Measurements from ENCODE around the gene TUBGCP2.
"Not testable (repeated sequence)": the region's sequence is repeated elsewhere in the genome, so short reads cannot be mapped to it uniquely, and the experiment has no call there.

The TUBGCP2 gene

DNA sequence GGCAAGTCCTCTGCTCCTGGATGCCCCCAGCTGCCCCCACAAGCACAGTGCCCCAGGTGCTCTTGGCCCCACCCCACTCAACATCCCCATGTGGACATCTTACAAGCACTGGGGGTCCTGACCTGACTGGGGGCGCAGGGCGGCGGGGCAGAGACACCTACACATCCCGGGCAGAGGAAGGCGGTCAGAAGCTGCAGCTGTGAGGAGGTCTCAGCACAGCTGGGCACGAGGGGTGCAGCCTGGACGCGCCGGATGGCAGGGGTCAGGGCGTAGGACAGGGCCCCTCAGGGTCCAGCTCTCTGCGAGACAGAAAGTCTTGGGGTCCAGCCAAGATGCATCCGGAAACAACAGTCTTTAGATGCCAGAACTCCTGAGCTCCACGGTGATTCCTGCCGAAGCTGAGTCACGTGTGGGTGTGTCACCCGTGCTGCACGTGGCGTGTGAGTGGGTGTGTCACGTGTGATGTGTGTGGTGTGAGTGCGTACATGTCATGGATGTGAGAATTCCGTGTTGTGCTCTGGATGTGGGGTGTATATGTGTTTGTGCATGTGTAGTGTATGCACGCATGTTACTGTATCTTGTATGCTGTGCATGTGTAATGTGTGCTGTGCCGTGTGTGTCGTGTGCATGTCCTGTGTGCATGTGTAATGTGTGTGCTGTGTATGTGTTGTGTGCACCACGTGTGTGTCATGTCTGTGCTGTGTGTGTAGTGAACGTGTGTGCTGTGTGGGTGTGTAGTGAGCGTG, 65.9 kb downstream of the TUBGCP2 start:
- no peak for DNase-seq

DNA sequence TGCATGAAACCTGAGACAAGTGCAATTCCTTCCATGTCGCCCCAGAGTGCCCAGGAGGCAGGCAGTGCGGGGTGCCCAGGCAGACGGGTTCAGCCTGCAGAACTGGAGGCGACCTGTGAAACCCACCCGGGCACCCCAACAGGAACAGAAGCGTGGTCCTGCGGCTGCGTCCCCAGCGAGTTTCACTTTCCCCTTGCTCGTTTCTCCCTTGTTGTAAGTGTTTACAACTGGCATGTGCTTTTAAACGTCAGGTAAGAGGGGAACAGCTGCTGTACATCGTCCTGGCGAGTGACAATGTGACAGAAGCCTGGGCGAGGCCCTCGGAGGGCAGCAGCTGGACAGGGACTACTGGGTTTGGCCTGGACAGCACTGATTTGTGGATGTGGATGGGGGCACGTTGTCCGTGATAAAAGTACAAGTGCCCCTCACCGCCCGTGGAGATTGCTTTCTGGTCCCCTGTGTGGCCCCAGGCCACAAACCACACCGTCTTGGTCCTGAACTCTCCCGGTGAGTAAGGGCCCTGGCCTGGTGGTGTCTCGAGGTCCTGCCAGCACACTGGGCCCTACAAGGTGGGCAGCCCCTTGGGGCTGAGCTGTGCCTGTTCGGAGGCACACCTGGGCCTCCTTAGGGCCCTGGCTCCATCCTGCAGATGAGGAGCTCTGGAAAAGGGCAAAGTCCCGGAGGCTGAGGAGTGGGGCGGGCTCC, 67.0 kb downstream of the TUBGCP2 start:
- DNase-seq: no peak

DNA sequence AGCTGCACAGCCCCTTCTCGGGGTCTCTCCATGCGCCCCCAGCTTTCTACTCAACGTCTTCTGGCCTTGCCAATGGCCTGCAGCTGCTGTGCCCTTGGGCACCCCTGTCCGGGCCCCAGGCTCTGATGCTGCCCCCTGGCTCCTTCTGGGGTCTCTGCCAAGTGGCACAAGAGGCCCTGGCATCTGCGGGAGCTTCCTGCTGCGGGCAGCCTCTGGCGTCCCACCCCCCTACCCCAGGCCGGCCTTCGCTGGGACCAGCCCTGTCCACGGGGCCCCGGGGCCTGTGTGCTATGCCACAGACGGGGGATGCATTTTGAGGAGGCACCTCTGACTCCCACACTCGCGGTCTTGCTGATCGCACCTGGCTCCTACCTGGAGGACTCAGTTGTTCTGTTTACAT, 68.7 kb downstream of the TUBGCP2 start:
- DNase-seq: no peak

DNA sequence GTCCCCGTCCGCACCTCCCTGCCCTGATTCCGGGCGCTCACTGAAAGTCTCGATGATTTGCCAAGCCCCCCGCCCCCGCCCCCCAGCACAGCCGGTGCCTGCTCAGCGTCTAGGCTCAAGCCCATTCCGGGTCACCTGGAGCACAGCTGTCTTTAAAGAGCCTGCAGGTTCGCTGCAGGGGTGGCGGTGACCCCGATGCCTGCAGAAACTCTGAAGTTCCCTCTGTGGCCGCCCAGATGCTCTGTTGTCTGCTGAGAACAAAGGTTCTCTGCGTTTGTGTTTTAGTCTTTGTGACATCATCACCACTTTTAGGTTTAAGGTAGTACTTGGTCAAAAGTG, 70.2 kb downstream of the TUBGCP2 start:
- no peak for DNase-seq

DNA sequence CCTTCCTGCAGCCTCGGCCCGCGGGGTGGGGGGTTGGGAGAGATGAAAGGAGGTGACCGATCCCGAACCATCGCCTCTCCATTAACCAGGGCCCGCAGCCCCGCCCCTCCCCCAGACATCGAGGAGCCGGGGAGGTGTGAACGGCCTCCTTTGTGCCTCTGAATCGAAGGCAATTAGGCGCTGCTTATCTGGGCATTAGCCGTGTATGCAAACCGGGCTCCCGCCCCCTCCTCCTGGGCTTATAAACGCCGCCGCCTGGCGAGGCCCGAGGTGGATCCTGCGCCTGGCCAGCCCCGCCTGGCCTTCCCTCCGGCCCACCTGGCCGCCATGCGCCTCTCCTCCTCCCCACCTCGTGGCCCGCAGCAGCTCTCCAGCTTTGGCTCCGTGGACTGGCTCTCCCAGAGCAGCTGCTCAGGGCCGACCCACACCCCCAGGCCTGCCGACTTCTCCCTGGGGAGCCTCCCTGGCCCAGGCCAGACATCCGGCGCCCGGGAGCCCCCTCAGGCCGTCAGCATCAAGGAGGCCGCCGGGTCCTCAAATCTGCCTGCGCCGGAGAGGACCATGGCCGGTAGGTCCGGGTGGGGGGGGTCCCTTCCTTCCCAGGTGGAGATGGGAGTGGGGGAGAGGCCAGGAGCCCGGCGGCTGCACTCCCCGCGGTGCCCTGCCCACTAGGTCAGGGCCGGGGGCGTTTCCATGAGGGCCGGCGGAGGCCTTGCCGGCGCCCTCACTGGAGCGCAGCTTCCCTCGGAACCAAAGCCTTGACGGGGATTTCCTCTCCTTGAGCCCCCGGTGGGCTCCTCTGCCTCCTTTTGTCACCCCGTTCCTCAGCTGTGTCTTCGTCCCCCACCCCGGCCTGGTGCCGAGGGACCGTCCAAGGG, 70.8 kb downstream of the TUBGCP2 start, which contains the start of gene VENTX:
Gene VENTX (plus strand): TSS at position 268 of the 878 bp plus-strand sequence. CDS start 60 bp downstream, at position 328.
- no peak for DNase-seq

DNA sequence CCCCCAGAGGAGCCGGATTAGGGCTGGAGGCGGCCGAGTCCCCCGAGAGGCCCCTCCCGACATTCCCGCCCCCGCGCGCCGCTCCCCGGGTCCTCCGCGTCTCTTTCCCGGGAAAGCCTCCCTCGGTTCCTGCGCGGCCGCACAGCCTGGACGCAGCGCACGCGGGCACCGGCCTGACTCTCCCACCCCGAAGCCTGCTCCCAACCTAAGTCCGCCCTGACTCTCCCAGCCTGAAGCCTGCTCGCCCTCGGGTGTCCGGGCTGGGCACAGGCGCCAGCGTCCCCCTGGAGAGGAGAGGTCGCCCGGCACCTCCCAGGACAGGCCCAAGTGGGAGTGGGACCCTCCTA, 71.5 kb downstream of the TUBGCP2 start:
- no peak for DNase-seq

DNA sequence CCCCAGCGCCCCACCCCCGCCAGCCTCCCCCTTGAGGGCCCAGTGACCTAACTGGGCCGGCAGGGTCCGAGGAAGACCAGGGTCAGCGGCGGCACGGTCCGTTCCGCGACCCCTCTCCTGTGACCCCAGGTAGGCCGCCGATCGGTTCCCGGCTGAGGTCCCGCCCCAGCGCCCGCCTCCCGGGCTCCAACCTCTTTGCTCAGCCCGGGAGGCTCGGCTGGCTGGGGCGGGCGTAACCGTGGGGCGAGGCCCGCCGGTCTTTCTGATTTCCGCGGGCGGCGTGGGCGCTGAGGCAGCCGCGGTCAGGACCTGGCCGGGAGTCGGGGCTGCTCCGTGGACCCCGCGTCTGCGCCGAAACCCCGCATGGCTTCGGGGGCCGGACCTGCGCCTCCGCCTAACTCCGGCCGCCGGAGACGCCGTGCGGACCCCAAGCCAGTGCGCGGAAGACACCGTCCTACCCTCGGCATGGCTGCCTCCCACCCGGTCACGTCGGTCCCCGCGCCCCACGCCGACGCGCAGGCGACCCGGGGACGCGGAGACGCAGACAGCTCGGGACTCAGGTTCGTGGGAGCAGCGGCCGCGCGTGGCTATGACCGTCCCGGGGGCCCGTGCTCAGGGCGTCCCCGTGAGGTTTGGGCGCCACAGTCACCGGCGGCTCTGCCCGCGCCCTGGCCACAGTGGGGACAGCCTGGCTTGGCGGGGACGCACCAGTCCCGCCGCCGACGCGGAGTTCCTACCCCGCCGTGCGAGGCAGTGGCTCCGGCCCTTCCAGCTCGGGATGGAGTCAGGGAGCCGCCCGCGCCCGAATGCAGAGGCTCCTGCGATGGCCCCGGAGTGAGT, 72.1 kb downstream of the TUBGCP2 start:
- no peak for DNase-seq

DNA sequence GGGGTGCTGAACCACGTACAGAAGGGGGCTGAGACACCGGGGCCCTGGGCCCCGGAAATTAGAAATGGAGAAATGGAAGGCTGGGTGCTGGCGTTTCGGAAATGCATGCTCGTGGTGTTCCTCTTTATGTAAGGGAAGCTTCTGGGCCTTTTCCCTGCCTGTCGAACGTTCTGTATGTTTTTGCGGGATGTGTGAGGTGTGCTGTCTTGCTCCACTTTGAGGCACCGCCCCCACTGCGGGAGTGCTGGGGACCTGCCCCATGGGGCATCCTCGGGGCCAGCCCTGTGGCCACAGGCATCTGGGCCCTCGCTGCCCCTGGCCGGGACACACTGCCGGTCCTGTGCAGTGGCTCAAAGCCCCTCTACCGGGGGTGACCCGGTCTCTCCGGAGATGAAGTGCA, 72.7 kb downstream of the TUBGCP2 start:
- DNase-seq: no peak

DNA sequence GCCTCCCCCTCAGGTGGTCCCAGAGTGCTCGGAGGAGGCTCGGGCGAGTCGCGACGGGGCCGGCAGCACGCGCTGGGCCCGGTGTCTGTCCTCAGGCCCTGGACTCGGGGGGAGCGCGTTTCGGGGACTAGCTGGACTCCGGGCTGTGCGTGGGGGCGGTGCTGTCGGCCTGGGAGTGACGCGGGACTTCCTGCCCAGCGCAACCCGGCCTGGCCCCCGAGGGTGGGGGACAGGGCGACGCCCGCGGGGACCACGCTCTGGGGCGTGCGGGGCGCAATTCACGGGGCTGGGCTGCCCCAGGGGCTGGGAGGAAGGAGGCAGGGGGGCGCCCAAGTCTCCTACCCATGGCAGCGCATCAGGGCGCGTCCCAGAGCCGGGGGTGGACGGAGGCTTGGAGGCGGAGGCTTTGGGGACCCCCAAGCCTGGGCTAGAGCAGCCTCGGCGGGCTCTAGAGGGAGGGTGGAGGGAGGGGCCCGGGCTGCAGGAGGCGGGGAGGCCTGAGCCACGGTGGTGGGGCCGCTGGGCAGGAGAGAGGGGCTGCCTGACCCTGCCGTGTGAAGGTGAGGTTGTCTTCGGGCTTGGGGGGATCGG, 73.3 kb downstream of the TUBGCP2 start:
- DNase-seq: no peak

DNA sequence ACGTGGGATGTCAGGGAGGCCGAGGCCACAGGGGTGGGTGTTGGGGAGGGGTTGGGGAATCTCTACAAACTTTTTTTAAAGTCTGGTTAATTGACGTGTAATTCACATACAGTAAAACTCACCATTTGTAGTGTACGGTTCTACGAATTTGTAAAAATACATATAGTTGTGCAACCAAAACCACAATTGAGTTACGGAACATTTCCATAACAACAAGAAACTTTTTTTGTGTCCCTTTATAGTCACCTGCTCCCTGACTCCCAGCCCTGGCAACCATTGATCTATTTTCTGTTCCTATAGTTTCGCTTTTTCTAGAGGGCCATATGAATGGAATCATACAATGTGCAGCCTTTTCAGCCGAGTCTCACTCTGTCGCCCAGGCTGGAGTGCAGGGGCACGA, 73.9 kb downstream of the TUBGCP2 start:
- not testable (repeated sequence) for DNase-seq

DNA sequence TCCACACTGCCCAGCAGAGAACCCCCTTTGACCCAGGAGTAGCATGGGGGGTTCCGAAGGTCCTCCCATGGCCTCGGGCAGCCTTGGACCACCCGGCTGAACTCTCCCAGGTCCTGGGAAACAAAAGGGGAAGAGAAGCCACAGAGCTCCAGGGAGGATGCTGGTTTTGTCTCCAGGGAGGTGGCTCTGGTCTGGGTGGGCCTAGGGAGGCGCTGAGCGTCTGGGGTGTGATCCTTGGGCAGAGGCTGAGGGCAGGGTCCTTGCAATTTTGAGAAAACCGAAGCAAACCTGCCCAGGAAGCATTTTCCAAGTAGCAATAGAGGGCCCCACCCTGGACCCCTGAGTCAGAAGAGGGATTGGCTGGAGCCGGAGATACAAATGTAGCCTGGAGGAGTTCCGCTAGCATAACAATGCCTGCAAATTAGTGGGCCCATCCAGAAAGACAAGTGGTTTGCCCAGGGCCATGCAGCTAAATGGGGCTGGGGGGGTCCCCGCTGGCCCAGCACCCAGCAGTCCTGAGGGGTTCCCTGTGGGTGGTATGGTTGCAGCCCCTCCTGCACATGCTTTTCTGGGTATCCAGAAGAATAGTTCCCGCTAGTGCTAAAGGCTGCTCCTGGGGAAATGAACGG, 76.6 kb downstream of the TUBGCP2 start:
- DNase-seq: no peak

DNA sequence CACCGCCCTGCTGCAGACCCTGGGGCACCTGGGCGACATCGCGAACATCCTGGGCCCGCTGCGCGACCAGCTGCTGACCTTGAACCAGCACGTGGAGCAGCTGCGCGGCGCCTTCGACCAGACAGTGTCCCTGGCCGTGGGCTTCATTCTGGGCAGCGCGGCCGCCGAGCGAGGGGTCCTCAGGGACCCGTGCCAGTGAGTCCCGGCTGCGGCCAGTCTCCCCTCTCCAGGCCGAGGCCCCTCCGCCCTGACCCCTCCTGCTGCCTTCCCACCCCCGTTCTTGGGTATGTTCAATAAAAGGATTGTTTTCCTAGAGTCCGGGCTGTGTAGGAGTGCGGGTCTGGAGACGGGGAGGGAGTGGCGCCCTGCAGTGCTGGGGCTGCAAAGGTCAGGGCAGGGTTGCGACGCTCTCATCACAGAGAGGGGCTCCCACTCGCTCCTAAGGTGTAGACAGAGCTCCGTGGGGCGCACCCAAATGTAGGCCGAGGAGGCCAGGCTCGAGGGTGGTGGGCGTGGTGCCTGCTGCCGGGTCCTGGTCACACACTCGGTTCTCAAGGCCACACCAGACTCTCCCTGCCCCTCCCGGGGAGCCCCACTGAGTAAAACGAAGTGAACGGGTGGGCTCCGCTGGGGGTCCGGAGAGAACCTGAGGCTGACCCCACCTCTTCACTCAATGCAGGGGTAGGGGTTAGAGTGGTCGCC, 77.3 kb downstream of the TUBGCP2 start:
- DNase-seq: no peak

DNA sequence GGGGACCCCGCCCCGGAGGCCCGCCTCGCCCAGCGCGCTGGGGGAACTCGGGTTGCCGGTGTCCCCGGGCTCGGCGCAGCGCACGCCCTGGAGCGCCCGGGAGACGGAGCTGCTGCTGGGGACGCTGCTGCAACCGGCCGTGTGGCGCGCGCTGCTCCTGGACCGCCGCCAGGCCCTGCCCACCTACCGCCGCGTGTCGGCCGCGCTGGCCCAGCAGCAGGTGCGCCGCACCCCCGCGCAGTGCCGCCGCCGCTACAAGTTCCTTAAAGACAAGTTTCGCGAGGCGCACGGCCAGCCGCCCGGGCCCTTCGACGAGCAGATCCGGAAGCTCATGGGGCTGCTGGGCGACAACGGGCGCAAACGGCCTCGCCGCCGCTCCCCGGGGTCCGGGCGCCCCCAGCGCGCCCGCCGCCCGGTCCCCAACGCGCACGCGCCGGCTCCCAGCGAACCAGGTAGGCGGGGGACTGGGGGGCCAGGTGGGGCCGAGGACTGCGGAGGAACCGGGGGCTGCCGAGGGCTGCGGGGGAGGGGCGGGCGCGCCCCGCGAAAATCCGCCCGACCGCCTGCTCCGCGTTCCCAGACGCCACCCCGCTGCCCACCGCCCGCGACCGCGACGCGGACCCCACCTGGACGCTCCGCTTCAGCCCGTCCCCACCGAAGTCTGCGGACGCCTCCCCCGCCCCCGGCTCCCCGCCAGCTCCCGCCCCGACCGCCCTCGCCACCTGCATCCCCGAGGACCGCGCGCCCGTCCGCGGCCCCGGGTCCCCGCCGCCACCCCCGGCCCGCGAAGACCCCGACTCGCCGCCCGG, 78.1 kb downstream of the TUBGCP2 start:
- DNase-seq: no peak

DNA sequence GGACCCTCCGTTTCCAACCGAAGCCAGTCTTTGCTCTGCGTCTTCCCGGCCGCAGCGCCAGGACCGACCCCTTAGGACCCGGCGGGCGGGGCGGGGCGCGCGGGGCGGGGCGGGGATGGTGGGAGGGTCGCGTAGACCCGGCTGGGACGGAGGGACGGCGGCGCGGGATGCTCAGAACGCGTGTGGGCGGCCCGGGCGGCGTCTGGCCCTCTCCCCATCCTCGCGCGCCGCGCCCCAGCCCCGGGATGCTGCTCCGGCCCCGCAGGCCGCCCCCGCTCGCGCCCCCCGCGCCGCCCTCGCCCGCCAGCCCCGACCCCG, 78.7 kb downstream of the TUBGCP2 start, which contains the start of gene UTF1:
Gene UTF1 (plus strand): TSS at position 174 of the 318 bp plus-strand sequence. CDS start 72 bp downstream, at position 246.
- no peak for DNase-seq

DNA sequence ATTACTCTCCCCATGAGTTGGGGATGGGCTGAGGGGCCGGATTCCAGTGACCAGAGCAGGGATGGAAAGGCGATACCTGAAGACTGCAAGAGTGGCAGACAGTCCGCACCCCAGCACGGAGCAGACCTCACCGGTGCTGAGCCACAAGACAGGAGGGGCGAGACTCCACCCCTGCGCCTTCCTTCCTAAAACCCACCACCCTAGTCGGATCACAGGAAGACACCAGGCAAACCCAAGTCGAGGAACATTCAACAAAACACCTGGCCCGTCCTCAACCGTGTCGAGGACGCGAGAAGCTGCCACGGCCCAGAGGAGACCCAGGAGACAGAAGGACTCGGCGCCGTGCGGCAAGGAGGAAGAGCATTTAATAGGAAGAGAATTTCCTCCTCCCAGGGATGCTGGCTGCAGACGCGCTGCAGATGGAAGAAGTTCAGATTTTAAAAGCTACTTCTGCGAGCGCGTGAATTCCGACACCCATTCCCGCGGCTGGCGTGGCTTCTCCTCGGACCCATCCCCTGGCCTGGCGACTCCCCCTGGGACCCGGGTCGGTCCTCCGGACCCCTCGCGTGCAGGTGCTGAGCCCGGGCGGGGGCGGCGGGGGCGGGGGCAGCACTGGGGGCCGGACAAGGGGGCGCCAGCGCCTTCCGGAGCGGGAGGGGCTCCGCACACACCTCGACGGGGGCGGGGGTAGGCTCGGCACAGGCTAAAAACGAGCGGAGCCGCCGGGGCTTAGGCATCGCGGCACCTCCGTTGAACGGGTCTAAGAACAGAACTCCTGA, 79.2 kb downstream of the TUBGCP2 start:
- DNase-seq: no peak

Data from KG1 (cell line).